Measurements from ENCODE around the gene HYAL2.

DNA sequence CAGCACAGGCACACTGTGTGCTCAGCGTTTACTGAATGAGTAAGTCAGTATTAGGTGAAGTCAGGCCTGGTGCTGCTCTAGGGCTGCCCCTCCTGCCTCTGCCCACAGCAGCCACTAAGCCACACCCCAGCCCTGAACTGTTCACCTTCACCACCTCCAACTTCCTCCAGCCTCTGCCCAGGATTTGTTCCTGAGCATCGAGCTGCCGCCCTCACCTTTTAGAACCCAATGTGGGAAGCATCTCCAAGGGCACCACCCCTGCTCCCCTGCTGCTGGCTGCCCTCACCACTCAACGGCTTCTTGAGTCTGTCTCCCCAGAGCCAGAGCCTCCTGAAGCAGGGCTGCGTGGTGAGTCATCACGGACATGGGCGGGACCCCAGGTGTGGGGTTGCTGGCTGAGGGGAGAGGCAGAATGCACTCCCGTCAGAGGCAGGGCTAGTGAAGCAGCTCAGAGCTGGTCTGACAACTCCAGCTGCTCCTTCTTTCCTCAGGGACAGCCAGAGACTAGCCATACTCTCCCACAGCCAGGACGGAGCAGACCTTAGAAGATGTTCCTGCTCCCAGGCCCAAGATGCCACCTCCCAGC lies 5.8 kb downstream of the HYAL2 start:
- TF ChIP-seq, protein P1, sequence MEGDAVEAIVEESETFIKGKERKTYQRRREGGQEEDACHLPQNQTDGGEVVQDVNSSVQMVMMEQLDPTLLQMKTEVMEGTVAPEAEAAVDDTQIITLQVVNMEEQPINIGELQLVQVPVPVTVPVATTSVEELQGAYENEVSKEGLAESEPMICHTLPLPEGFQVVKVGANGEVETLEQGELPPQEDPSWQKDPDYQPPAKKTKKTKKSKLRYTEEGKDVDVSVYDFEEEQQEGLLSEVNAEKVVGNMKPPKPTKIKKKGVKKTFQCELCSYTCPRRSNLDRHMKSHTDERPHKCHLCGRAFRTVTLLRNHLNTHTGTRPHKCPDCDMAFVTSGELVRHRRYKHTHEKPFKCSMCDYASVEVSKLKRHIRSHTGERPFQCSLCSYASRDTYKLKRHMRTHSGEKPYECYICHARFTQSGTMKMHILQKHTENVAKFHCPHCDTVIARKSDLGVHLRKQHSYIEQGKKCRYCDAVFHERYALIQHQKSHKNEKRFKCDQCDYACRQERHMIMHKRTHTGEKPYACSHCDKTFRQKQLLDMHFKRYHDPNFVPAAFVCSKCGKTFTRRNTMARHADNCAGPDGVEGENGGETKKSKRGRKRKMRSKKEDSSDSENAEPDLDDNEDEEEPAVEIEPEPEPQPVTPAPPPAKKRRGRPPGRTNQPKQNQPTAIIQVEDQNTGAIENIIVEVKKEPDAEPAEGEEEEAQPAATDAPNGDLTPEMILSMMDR (conservative IDR thresholded peaks at IDR 0.05): no peak
- TF ChIP-seq EZH2 (IDR thresholded peaks at IDR 0.05; ENCODE audit: low read depth): no peak

Data from PC-9 (cell line).